HG03457 (cell line): ENCODE data around the gene MYL12A.

Experiments
- ATAC-seq: cut with Tn5 transposase; IDR thresholded peaks from one replicate; pipeline ENCODE4 v1.9.1; 2021; ENCODE audit warnings: moderate number of reproducible peaks; ENCODE audit not compliant: unreplicated experiment

Gene MYL12A

DNA sequence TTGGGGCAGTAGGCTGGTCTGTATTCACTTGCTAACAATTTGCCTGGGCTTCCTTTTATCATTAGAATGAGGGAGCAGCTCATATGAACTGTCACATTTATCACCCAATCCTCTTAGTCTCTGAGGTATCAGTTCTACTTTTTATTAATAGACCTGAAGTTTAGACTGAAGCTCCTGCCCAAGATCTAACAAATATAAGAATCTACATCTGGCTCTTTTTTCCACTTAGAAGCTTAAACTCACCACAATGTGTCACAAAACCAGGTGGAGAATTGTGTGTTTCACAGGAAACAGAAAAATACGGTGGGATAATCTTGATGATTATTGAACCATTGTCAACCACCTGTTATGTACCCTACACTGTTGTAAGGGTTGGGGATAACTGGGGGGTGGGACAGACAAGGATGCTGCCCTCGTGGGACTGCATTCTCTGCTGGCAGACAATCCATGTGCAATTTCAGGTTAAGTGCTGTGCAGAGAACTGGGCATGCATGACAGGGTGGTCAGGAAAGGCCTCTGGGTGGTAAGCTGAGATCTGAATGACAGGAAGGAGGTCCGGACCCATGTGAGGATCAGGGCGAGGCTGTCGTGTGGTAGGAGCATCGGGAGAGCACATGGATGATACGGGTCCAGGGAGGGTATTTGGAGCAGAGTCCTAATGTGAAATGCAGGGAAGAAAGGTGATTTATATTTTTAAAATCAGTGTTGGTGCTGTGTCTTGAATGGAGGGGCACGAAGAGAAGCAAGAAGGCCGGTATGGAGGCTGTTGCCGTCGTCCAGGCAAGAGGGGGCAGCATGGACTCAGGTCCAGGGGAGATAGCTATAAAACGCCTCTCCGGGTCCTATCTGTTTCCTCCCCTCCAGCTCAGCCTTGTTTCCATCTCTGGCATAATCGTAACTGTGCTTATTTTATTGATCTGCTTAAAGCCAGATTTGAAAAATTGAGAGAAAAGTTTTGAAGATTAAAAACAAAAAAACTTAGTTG is 31.9 kb downstream of the MYL12A start:
- peak; percentile 50 for ATAC-seq

DNA sequence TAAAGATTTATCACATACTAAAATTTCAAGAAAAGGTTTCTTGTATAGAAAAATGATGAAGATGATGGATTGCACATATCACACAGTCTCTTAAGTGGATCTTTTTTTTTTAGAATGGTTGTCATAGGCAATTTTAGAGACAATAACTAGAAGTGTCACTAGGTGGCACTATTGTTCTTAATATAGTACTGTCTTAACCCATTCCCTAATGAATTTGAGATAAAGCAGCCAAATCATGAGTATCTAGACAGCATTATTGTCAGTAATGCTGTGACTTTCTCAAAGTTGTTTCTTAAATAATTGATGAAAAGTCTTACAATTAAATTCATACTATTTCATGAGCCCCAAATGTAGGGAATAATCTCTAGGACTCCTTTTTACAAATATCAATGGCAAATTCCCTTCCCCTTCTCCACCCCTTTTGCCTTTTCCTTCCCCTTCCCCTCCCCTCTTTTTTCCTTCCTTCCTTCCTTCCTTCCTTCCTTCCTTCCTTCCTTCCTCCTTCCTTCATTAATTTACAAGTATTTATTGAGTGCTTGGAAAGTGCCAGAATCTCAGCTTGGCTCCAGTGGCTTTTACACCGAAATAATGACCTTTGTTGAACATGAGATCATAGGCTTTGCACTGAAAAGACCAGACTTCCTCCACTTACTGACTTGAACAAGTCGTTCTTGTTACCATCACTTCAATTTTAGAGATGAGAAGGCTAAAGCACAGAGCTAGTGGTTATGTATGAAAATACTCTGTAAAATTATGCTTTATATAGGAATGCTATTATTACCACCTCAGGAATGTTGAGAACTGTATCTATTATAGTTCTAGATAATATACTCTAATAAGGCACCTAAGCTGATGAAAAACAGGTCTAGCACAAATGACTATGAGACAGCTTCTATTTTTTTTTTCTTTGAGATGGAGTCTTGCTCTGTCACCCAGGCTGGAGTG is 34.1 kb downstream of the MYL12A start:
- ATAC-seq: no peak

DNA sequence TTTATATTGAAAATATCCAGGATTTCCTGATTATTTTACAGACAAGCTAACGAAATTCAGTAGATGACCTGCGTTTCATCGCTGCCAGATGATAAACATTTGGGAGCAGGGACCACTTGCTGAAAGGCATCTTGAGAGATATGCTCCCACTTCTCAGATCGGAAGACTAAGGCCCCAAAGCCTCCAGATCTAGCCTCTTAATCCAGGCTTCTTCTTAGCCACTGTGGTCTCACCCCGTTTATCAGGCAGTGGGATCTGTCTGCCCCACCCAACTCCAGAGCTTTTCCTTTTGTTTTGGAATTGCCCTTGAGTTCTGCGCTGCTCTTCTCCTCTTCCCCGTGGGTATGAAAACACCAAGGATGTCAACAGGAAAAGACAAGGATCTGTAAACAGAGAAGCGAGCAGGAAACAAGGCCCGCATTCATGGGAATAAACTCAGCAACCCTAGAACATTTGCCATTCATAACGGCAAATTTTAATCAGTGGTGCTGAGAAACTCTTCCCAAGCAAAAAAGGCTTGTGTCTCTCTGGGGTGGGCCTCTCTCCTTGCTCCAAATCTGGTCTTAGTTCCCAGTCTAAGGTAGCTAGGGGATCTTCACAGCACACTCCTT is 35.8 kb downstream of the MYL12A start:
- ATAC-seq: no peak

DNA sequence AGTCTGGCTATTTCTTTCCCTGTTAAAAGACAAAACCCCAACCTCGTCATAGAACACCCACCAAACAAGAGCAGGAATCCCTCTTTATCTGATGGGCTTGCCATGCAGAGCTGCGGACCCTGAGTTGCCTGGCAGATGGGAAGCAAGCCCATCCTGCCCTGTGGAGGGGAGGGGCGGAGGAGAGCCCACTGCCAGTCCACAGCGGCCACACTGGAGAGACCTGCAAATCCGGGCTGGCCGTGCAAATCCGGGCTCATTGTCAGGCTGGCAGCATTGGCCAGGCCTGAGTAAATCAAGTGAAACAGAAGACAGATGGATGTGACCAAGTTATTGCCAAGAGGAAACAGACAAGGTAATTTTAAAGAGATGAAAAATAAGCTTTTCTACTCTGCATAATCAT is 36.3 kb downstream of the MYL12A start:
- ATAC-seq: no peak

DNA sequence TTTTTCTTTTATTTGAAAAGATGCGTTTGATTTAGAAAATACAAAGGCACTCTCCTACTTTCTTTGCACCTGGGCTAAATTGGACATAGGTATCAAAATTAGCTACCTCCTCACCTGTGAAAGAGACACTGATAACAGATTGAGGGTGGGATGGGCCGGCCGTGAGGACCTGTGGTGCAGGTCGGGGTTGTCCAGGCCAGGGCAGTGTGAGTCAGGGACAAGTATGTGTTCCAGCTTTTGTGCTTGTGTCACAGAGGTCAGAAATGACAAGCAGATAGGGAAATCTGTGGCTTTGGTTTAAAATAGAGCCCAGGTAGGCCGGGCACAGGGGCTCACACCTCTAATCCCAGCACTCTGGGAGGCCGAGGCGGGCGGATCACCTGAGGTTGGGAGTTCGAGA is 36.9 kb downstream of the MYL12A start:
- no peak for ATAC-seq

DNA sequence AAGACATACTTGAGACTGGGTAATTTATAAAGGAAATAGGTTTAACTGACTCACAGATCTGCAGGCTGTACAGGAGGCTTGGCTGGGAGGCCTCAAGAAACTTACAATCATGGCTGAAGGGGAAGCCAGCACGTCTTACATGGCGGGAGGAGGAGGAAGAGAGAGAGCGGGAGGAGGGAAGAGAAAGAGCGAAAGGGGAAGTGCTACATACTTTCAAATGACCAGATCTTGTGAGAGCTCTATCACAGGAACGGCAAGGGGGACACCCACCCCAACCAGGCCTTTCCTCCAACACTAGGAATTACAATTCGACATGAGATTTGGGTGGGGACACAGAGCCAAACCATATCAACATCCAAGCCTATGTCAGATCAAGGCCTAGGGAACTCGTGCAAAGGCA is 38.6 kb downstream of the MYL12A start:
- ATAC-seq: no peak

DNA sequence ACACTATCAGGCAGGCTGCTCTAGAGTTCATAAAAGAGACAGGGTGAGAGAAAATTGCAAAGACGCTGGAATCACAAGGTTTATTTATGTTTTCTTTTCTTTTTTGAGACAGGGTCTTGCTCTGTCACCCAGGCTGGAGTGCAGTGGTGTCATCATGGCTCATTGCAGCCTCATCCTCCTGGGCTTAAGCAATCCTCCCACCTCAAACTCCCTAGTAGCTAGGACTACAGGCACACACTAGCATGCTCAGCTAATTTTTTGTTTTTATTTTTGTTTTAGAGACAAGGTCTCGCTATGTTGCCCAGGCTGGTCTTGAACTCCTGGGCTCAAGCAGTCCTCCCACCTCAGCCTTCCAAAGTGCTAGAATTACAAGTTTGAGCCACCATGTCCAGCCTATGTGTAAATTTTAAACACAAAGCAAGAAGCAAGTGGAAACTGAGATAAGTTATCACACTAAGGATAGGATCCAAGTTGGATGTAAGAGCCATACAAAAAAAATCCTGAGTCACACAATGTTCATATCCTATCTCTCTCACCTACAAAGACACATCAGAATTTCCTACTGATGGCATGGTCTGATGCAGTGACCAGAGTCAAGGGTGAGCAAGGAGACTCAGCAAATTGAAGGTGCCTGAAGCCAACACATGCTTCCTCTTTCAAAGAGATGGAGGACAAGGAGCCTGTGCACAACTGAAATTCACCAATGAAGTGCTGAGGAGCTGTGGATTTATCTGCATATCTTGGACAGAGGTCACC is 45.8 kb downstream of the MYL12A start:
- ATAC-seq: no peak

DNA sequence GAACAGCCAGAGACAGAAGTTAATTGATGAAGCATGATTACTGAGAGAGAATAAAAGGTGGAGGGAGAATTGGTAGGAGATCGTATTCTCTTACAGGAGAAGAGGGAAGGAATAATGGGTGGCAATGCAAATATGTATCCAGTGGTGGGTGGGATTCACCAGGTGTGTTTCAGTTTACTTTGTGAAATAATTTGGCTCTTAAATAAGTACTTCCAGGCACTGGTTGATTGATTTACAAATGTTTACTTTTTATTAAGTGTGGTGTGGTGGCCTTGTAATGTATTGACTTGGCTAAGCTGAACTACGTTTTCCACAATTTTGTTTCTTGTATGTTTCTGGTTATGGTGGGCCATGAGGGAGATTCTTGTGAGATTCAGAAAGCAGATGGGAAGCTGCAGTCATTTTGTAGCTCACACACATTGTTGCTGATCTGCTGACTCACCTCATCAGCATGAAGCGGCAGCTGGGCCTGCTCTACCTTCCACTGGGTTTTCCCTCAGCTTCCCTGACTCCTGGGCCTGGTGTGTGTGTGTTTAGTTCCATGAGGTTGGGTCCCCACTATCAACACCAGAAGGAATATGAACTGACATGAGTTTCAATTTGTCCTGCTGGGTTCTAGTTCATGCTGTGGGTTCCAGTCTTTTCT is 47.0 kb downstream of the MYL12A start:
- no peak for ATAC-seq

DNA sequence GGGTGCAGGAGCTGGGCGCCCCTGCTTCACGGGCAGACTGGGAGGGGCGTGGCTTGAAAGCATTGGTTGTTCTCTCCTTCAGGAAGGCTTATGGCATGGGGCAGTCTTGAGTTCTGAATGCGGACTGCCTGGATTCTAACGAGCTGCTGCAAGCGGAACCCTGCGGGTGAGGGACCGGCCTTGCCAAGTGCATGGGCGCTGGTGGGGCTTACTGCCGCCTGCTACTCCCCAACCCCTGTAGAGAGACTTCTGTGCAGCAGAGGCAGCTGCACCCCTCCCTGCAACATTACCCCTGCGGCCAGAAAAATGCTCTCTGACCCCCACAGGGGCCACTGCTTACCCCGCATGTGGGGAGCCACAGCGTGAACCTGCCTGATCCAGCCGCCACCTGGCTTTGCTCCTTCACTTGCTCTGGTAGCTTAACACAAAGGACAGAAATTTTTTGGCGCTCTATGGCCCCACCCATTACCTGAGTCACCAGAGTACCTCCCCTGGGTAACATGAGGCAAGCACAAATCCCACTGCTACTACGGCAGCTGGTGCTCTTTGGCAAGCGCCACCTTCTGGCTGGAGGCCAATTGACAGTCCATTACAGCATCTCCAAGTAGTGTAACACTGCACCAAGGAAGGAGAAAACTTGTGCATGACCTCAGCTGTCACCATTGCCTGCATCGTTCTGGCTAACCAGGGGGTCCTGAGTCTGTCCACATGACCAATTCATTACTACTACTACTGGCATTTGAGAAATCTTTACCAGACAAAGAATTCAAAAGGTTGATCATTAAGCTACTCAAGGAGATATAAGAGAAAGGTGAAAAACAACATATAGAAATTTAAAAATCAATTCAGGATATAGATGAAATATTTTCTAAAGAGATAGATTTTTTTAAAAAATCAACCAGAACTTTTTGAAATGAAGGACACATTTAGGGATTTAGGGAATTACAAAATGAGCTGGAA is 49.7 kb downstream of the MYL12A start:
- peak; percentile 99 for ATAC-seq

DNA sequence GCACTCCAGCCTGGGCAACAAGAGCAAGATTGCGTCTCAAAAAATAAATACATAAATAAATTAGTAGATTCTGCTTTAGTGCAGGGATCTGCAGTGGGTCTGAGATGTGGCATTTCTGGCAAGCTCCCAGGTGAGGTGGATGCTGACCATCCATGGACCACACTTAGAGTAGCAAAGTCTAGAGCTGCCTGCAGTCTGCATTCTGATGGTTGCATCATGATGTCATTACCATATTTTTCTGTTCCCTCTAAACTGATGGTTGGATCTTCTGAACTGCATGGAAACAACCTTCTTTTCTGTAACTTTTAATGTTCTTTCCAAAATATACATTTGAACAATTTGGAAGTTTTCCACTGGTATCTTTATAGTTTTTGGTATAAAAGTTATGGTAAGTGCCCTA is 57.2 kb downstream of the MYL12A start:
- no peak for ATAC-seq

DNA sequence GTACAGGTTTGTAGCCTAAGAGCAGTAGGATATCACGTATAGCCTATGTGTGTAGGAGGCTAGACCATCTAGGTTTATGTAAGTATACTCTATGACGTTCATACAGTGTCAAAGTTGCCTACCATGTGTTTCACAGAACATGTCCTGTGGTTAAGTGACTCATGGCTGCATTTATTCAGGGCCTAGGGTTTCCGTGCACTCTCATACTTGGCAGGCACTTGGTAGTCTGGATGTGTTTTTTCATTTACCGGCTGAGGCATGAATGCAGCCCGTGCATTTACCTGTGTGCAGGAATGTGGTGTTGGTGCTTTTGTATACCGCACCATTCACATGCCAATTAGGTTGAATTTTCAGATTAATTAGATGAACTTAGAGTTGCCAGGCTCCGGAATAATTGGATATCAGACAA is 57.8 kb downstream of the MYL12A start:
- ATAC-seq: no peak
